GM18909 (cell line): ENCODE data around the gene DYNC1I1.

Experiments used
- ATAC-seq: cut with Tn5 transposase; IDR thresholded peaks from one replicate; pipeline ENCODE4 v1.9.1; 2021; ENCODE audit warnings: mild to moderate bottlenecking; ENCODE audit not compliant: unreplicated experiment, poor library complexity

DYNC1I1 gene

GRCh38 chr7:95951531-95951930 lies 179.2 kb downstream of the DYNC1I1 start:
- no peak for ATAC-seq

- no peak for ATAC-seq
These were observed 179.8 kb downstream of the DYNC1I1 start for GRCh38 chr7:95951997-95952795.

- ATAC-seq, result no peak
These were observed 180.5 kb downstream of the DYNC1I1 start for GRCh38 chr7:95952851-95953250.

- ATAC-seq, result no peak
These were observed 183.4 kb downstream of the DYNC1I1 start for GRCh38 chr7:95955748-95956147.

- ATAC-seq, result no peak
These were observed 185.2 kb downstream of the DYNC1I1 start for GRCh38 chr7:95957510-95957909.

GRCh38 chr7:95960706-95961244 lies 188.4 kb downstream of the DYNC1I1 start:
- ATAC-seq, result no peak

GRCh38 chr7:95963446-95963990 lies 191.2 kb downstream of the DYNC1I1 start:
- no peak for ATAC-seq

GRCh38 chr7:95971716-95972115 lies 199.4 kb downstream of the DYNC1I1 start:
- ATAC-seq, result no peak

GRCh38 chr7:95972523-95972922 lies 200.2 kb downstream of the DYNC1I1 start:
- ATAC-seq, result no peak

GRCh38 chr7:95974108-95974507 lies 201.8 kb downstream of the DYNC1I1 start:
- ATAC-seq, result no peak

- no peak for ATAC-seq
These were observed 204.2 kb downstream of the DYNC1I1 start for GRCh38 chr7:95976369-95977060.

- no peak for ATAC-seq
These were observed 205.6 kb downstream of the DYNC1I1 start for GRCh38 chr7:95977994-95978393.

- ATAC-seq, result no peak
These were observed 207.8 kb downstream of the DYNC1I1 start for GRCh38 chr7:95980167-95980566.

- ATAC-seq, result no peak
These were observed 208.4 kb downstream of the DYNC1I1 start for GRCh38 chr7:95980706-95981105.

GRCh38 chr7:95986178-95986764 lies 213.9 kb downstream of the DYNC1I1 start:
- no peak for ATAC-seq

GRCh38 chr7:95989301-95989700 lies 216.9 kb downstream of the DYNC1I1 start:
- no peak for ATAC-seq

- no peak for ATAC-seq
These were observed 221.0 kb downstream of the DYNC1I1 start for GRCh38 chr7:95993380-95993779.

- no peak for ATAC-seq
These were observed 223.8 kb downstream of the DYNC1I1 start for GRCh38 chr7:95996174-95996573.

GRCh38 chr7:95996886-95997285 lies 224.5 kb downstream of the DYNC1I1 start:
- ATAC-seq, result no peak

GRCh38 chr7:95997632-95998031 lies 225.3 kb downstream of the DYNC1I1 start:
- ATAC-seq, result no peak

GRCh38 chr7:95999481-95999880 lies 227.1 kb downstream of the DYNC1I1 start:
- ATAC-seq, result no peak
